ENCODE results near the gene MOK.

MOK gene

GRCh38 chr14:102180248-102180998, 124.5 kb downstream of the MOK start:
- no peak for DNase-seq (ENCODE audit: low read depth)
